Activated B cell treated with CpG ODN at 0.5 μM for 24 hours (primary cell): ENCODE data around the gene ATG2A. TPM values are rescaled to one million over a fixed set of nuclear protein-coding genes. Genes with fewer than 3 reads are reported as not detected.
A peak's percentile ranks its signal among the peaks of the same experiment; 100 is the strongest.
"Not testable (repeated sequence)": the region's sequence is repeated elsewhere in the genome, so short reads cannot be mapped to it uniquely, and the experiment has no call there.

Experiments
- ATAC-seq: fragments of 200-7000 bp; cut with Tn5 transposase; one replicate; pipeline ENCODE4 v1.10.0; 2021; ENCODE audit warnings: low read depth, mild to moderate bottlenecking, moderate library complexity
- CTCF ChIA-PET: fragments of 350-600 bp; sonication (Branson Sonifier 250); formaldehyde crosslinking; loops from one replicate; lab custom pipeline; 2021; ENCODE audit warnings: antibody characterized with exemption; lab: Charles Lee
- POLR2A ChIA-PET: fragments of 350-600 bp; sonication (Branson Sonifier 250); formaldehyde crosslinking; loops from one replicate; lab custom pipeline; 2021; ENCODE audit warnings: antibody characterized with exemption; lab: Charles Lee
- DNase-seq: peaks from one replicate; pipeline ENCODE4 v3.0.0; 2022
- H3K27ac Mint-ChIP-seq: one replicate; pipeline ENCODE4 v1.8.0; 2020; ENCODE audit warnings: mixed read lengths
- H3K27me3 Mint-ChIP-seq: one replicate; pipeline ENCODE4 v1.8.0; 2021; ENCODE audit warnings: mixed read lengths
- H3K36me3 Mint-ChIP-seq: one replicate; pipeline ENCODE4 v1.8.0; 2021; ENCODE audit warnings: low read depth, mixed read lengths
- H3K4me1 Mint-ChIP-seq: one replicate; pipeline ENCODE4 v1.8.0; 2021; ENCODE audit warnings: mixed read lengths
- H3K4me3 Mint-ChIP-seq: one replicate; pipeline ENCODE4 v1.8.0; 2020; ENCODE audit warnings: mild to moderate bottlenecking, mixed read lengths
- H3K9me3 Mint-ChIP-seq: one replicate; pipeline ENCODE4 v1.8.0; 2020; ENCODE audit warnings: mixed read lengths
- CTCF ChIP-seq: fragments of 200-600 bp; IDR thresholded peaks from one replicate; pipeline ENCODE4 v1.8.0; 2022; ENCODE audit warnings: antibody characterized with exemption, mild to moderate bottlenecking
- intact Hi-C: fragments of 100-400 bp; cut with micrococcal nuclease; formaldehyde crosslinking; loops from one replicate; pipeline ENCODE4 v1.15.1; 2024
- total RNA-seq: library from RNA; stranded (reverse); gene quantifications from 2 replicates; pipeline ENCODE4 v1.2.3, GENCODE V29; 2022

Gene ATG2A
- total RNA-seq, 1 donor from 2014 or later = 35.0 TPM

GRCh38 chr11:64846998-64847666, 69.9 kb downstream of the ATG2A start:
- peak; percentile 46 for TF ChIP-seq CTCF
- ATAC-seq (peak; percentile 21), DNase-seq (peak; percentile 90)
- H3K4me1 Mint-ChIP-seq = peaks cover 64% of the 10 kb centered on the region
- no peaks in the 10 kb centered on the region for H3K27me3 Mint-ChIP-seq
- peaks cover 1% of the 10 kb centered on the region for H3K36me3 Mint-ChIP-seq
- POLR2A ChIA-PET = interaction anchor here (1.1 to 27.6 kb wide), 7 partner anchors 17 to 267 kb away, joined by 3 to 1194 read pairs (median 7); partner anchors contain the start of genes ARL2, EHD1, RASGRP2 and SF1
- H3K9me3 Mint-ChIP-seq = no peaks in the 10 kb centered on the region
- no peak overlapping the region for H3K4me3 Mint-ChIP-seq
- CTCF ChIA-PET = interaction anchor here (0.8 to 12.6 kb wide), 19 partner anchors 9 to 506 kb away, joined by 3 to 310 read pairs (median 8); partner anchors contain the start of genes ARL2, BATF2, EHD1 and MAP4K2
- peak overlapping the region; percentile 61 for H3K27ac Mint-ChIP-seq
- intact Hi-C loops = loop anchor here (1.0 to 10.0 kb wide), 9 partner anchors 41 to 418 kb away; partner anchors contain the start of genes ATG2A, CAPN1, POLA2 and ZNHIT2

- ATAC-seq, H3K27me3 Mint-ChIP-seq, H3K36me3 Mint-ChIP-seq, H3K9me3 Mint-ChIP-seq, DNase-seq: not testable (repeated sequence)
- POLR2A ChIA-PET = interaction anchor here (0.8 to 27.6 kb wide), 5 partner anchors 19 to 416 kb away, joined by 5 to 1194 read pairs (median 8); partner anchors contain the start of genes EHD1, POLA2, RASGRP2 and SF1
- Mint-ChIP-seq H3K27ac (peak overlapping the region; percentile 24), H3K4me1 (peaks cover 51% of the 10 kb centered on the region), H3K4me3 (peak overlapping the region; percentile 78)
- intact Hi-C loops = loop anchor here (2.0 to 10.0 kb wide), 4 partner anchors 35 to 419 kb away; partner anchors contain the start of genes CAPN1, MEN1 and POLA2
- CTCF ChIA-PET = interaction anchor here (1.6 to 12.6 kb wide), 7 partner anchors 10 to 157 kb away, joined by 8 to 310 read pairs (median 16); partner anchors contain the start of genes EHD1 and RASGRP2
Observed at GRCh38 chr11:64845776-64846129, 71.3 kb downstream of the ATG2A start.

GRCh38 chr11:64845129-64845775, 71.8 kb downstream of the ATG2A start:
- peak overlapping the region; percentile 78 for H3K4me3 Mint-ChIP-seq
- POLR2A ChIA-PET = interaction anchor here (0.8 to 27.6 kb wide), 6 partner anchors 19 to 417 kb away, joined by 4 to 1194 read pairs (median 8); partner anchors contain the start of genes EHD1, POLA2, RASGRP2 and SF1
- H3K27ac Mint-ChIP-seq = peak overlapping the region; percentile 74
- DNase-seq (no peak), ATAC-seq (no peak)
- CTCF ChIA-PET = interaction anchor here (0.9 to 12.6 kb wide), 10 partner anchors 11 to 157 kb away, joined by 4 to 310 read pairs (median 10); partner anchors contain the start of genes EHD1, RASGRP2 and SF1
- peaks cover 2% of the 10 kb centered on the region for H3K36me3 Mint-ChIP-seq
- intact Hi-C loops = loop anchor here (2.0 to 10.0 kb wide), 4 partner anchors 34 to 420 kb away; partner anchors contain the start of genes CAPN1, MEN1 and POLA2
- H3K4me1 Mint-ChIP-seq = peaks cover 47% of the 10 kb centered on the region
- no peaks in the 10 kb centered on the region for H3K9me3 Mint-ChIP-seq
- no peaks in the 10 kb centered on the region for H3K27me3 Mint-ChIP-seq
- no peak for TF ChIP-seq CTCF

Other genes starting within 250 kb of the ATG2A start
- 0.54 and 0.73 TPM in 2 replicates for gene NRXN2, start 194.0 kb downstream of the ATG2A start, total RNA-seq
- gene RASGRP2, start 173.1 kb downstream of the ATG2A start, total RNA-seq = 165 and 177 TPM in 2 replicates
- gene PYGM, start 157.2 kb downstream of the ATG2A start, total RNA-seq = 3.2 and 4.8 TPM in 2 replicates
- gene SF1, start 138.7 kb downstream of the ATG2A start, total RNA-seq = 640 and 687 TPM in 2 replicates
- 69.1 and 73.6 TPM in 2 replicates for gene MAP4K2, start 114.0 kb downstream of the ATG2A start, total RNA-seq
- gene MEN1, start 106.7 kb downstream of the ATG2A start, total RNA-seq = 35.1 and 44.6 TPM in 2 replicates
- gene CDC42BPG, start 72.6 kb downstream of the ATG2A start, total RNA-seq = 2.2 and 3.7 TPM in 2 replicates
- gene EHD1, start 38.6 kb downstream of the ATG2A start, total RNA-seq = 357 and 360 TPM in 2 replicates
- gene PPP2R5B, start 7.5 kb upstream of the ATG2A start, total RNA-seq = 12.0 and 12.6 TPM in 2 replicates
- 0.33 and 0.71 TPM in 2 replicates for gene GPHA2, start 18.7 kb upstream of the ATG2A start, total RNA-seq
- 0.20 and 1.5 TPM in 2 replicates for gene MAJIN, start 54.9 kb upstream of the ATG2A start, total RNA-seq
- 0.07 and 0.24 TPM in 2 replicates for gene BATF2, start 79.8 kb upstream of the ATG2A start, total RNA-seq
- 65.6 and 79.4 TPM in 2 replicates for gene ARL2, start 97.0 kb upstream of the ATG2A start, total RNA-seq
- 17.3 and 19.3 TPM in 2 replicates for gene SNX15, start 110.2 kb upstream of the ATG2A start, total RNA-seq
- gene SAC3D1, start 124.0 kb upstream of the ATG2A start, total RNA-seq = 3.8 and 5.4 TPM in 2 replicates
- 11.3 and 13.4 TPM in 2 replicates for gene NAALADL1, start 141.3 kb upstream of the ATG2A start, total RNA-seq
- gene CDCA5, start 166.8 kb upstream of the ATG2A start, total RNA-seq = 2.6 and 3.4 TPM in 2 replicates
- gene ZFPL1, start 167.0 kb upstream of the ATG2A start, total RNA-seq = 35.7 and 36.6 TPM in 2 replicates
- 224 and 243 TPM in 2 replicates for gene VPS51, start 179.0 kb upstream of the ATG2A start, total RNA-seq
- 24.6 and 25.4 TPM in 2 replicates for gene TM7SF2, start 194.7 kb upstream of the ATG2A start, total RNA-seq
- gene ZNHIT2, start 200.5 kb upstream of the ATG2A start, total RNA-seq = 11.3 and 13.4 TPM in 2 replicates
- gene FAU, start 204.9 kb upstream of the ATG2A start, total RNA-seq = 1,416 and 1,501 TPM in 2 replicates
- gene MRPL49, start 205.1 kb upstream of the ATG2A start, total RNA-seq = 60.0 and 62.4 TPM in 2 replicates
- 232 and 238 TPM in 2 replicates for gene SYVN1, start 217.3 kb upstream of the ATG2A start, total RNA-seq